ENCODE data around the gene MUC5B. TPM values are rescaled to one million over a fixed set of nuclear protein-coding genes. Genes with fewer than 3 reads are reported as not detected.

The MUC5B gene
- total RNA-seq, 1 experiment from 2014 or later = 1.6 TPM

DNA sequence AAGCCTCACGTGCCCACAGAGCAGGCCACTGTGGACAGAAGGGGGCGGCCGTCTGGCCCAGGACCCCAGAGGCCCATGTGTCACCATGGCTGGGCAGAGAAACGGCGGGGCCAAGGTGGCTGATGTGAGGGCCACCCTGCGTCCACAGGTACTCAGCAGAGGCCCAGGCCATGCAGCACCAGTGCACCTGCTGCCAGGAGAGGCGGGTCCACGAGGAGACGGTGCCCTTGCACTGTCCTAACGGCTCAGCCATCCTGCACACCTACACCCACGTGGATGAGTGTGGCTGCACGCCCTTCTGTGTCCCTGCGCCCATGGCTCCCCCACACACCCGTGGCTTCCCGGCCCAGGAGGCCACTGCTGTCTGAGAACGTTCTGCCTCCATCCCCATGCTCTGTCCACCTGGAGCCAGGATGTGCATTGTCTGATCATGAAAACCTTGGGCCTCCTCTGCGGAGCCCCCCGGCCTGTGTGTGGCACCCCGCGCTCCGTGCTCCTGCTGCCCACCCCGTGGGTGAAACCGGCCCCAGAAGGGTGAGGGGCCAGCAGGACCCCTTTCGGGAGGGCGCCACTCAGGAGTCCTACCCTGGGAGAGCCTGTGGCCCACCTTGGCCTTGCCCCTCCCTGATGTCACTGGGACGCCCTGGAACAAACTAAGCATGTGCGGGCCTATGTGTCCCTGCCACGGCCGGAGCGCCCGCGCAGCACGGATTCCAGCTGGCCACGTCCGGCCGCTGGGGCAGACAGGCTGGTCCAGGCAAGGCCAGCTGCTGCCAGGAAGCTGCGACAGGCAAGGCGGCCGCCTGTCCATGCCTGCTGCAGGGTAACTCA lies 38.6 kb downstream of the MUC5B start:
- Mint-ChIP-seq H3K36me3 (peaks cover 18% of the 10 kb centered on the region), H3K4me3 (no peak overlapping the region; the same call in 1 of the 2 replicates), H3K27ac (no peak overlapping the region), H3K4me1 (peaks cover 3% of the 10 kb centered on the region; the same call in 1 of the 2 replicates), H3K27me3 (ENCODE audit: low read depth) (peaks cover 6% of the 10 kb centered on the region), H3K9me3 (peaks cover 18% of the 10 kb centered on the region)
- ChIA-PET POLR2A (no interaction called here), CTCF (interaction anchor here (2.3 kb wide), 1 partner anchor 127 kb away, joined by 13 read pairs; the partner anchor contains the start of gene BRSK2)
- ATAC-seq = no peak
- DNase-seq (ENCODE audit: low spot score) = no peak
- no peak for TF ChIP-seq ZNF671 (CRISPR knock-in tag; IDR thresholded peaks at IDR 0.05)
- no peak for TF ChIP-seq OVOL2 (CRISPR knock-in tag; IDR thresholded peaks at IDR 0.05; ENCODE audit: borderline replicate concordance)
- TF ChIP-seq ESRRA (CRISPR knock-in tag; IDR thresholded peaks at IDR 0.05; ENCODE audit: borderline replicate concordance) = no peak
- no peak for TF ChIP-seq ZBTB21 (CRISPR knock-in tag; IDR thresholded peaks at IDR 0.05; ENCODE audit: borderline replicate concordance)
- TF ChIP-seq, protein P1, sequence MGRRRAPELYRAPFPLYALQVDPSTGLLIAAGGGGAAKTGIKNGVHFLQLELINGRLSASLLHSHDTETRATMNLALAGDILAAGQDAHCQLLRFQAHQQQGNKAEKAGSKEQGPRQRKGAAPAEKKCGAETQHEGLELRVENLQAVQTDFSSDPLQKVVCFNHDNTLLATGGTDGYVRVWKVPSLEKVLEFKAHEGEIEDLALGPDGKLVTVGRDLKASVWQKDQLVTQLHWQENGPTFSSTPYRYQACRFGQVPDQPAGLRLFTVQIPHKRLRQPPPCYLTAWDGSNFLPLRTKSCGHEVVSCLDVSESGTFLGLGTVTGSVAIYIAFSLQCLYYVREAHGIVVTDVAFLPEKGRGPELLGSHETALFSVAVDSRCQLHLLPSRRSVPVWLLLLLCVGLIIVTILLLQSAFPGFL (CRISPR knock-in tag; IDR thresholded peaks at IDR 0.05; ENCODE audit: borderline replicate concordance) = no peak
- TF ChIP-seq SOX15 (CRISPR knock-in tag; IDR thresholded peaks at IDR 0.05) = no peak

DNA sequence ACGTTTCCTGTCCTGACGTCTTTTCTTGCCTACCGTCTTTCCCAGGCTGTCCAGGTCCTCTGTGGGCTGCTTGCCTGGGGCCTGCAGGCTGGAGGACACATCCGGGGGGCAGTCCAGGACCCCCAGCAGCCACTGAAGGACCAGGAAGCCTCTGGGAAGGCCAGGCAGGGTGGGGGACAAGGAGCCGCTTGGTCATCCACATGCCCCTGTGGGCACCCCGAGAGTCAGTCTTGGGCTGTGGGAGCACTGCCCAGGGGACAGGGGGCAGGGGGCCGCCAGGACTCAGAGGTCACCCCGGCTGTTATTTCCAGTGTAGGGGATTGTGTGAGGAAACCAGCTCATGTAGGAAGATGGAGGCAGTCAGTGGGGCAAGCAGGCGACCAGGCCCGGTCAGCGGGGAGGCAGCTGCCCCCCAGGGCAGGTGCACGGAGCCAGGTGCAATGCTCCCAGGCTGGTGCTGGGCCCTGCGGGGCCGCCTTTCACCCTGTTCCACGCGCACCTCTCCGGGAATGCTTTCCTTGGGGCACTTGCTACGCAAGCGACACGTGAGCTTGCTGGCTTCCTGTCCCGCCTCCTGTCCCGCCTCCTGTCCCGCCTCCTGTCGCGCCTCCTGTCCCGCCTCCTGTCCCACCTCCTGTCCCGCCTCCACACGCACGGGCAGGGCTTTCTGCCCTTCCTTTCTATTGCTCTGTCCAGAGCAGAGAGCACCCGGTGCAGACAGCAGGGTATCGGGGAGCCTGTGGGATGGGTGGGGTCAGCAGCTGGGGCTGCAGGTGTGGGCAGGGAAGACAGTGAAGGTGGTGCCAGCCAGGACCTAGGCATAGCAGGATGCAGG lies 39.5 kb downstream of the MUC5B start:
- ChIA-PET POLR2A (interaction anchor here (1.4 kb wide), 1 partner anchor 89 kb away, joined by 6 read pairs; no protein-coding TSS in a partner anchor), CTCF (interaction anchor here (0.6 to 2.3 kb wide), 5 partner anchors 35 to 709 kb away, joined by 3 to 13 read pairs (median 3); partner anchors contain the start of gene BRSK2)
- Mint-ChIP-seq H3K4me3 (peak overlapping the region; percentile 59), H3K9me3 (peaks cover 27% of the 10 kb centered on the region), H3K27me3 (ENCODE audit: low read depth) (peaks cover 11% of the 10 kb centered on the region), H3K27ac (no peak overlapping the region), H3K4me1 (peaks cover 3% of the 10 kb centered on the region; the same call in 1 of the 2 replicates), H3K36me3 (peaks cover 25% of the 10 kb centered on the region)
- peak; percentile 91 for ATAC-seq
- peak; percentile 87 for DNase-seq (ENCODE audit: low spot score)
- TF ChIP-seq CBFB (CRISPR knock-in tag; IDR thresholded peaks at IDR 0.05; ENCODE audit: low read depth) (no peak), NR1H2 (CRISPR knock-in tag; IDR thresholded peaks at IDR 0.05) (no peak), ZNF219 (CRISPR knock-in tag; IDR thresholded peaks at IDR 0.05; ENCODE audit: borderline replicate concordance) (no peak), GABPB1 (CRISPR knock-in tag; IDR thresholded peaks at IDR 0.05) (peak; percentile 58; the same call in 1 of the 2 replicates), TEAD1 (CRISPR knock-in tag; IDR thresholded peaks at IDR 0.05) (peak; percentile 18; the same call in 1 of the 2 replicates), ZNF232 (CRISPR knock-in tag; IDR thresholded peaks at IDR 0.05) (no peak), SMAD4 (CRISPR knock-in tag; IDR thresholded peaks at IDR 0.05) (no peak), CREB1 (CRISPR knock-in tag; IDR thresholded peaks at IDR 0.05) (no peak), ZNF263 (CRISPR knock-in tag; IDR thresholded peaks at IDR 0.05; ENCODE audit: low read depth) (no peak)
- TF ChIP-seq, protein P1 (CRISPR knock-in tag; IDR thresholded peaks at IDR 0.05; ENCODE audit: borderline replicate concordance) = no peak
- TF ChIP-seq, protein P2, sequence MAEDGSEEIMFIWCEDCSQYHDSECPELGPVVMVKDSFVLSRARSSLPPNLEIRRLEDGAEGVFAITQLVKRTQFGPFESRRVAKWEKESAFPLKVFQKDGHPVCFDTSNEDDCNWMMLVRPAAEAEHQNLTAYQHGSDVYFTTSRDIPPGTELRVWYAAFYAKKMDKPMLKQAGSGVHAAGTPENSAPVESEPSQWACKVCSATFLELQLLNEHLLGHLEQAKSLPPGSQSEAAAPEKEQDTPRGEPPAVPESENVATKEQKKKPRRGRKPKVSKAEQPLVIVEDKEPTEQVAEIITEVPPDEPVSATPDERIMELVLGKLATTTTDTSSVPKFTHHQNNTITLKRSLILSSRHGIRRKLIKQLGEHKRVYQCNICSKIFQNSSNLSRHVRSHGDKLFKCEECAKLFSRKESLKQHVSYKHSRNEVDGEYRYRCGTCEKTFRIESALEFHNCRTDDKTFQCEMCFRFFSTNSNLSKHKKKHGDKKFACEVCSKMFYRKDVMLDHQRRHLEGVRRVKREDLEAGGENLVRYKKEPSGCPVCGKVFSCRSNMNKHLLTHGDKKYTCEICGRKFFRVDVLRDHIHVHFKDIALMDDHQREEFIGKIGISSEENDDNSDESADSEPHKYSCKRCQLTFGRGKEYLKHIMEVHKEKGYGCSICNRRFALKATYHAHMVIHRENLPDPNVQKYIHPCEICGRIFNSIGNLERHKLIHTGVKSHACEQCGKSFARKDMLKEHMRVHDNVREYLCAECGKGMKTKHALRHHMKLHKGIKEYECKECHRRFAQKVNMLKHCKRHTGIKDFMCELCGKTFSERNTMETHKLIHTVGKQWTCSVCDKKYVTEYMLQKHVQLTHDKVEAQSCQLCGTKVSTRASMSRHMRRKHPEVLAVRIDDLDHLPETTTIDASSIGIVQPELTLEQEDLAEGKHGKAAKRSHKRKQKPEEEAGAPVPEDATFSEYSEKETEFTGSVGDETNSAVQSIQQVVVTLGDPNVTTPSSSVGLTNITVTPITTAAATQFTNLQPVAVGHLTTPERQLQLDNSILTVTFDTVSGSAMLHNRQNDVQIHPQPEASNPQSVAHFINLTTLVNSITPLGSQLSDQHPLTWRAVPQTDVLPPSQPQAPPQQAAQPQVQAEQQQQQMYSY (CRISPR knock-in tag; IDR thresholded peaks at IDR 0.05) = no peak
- TF ChIP-seq, protein P3, sequence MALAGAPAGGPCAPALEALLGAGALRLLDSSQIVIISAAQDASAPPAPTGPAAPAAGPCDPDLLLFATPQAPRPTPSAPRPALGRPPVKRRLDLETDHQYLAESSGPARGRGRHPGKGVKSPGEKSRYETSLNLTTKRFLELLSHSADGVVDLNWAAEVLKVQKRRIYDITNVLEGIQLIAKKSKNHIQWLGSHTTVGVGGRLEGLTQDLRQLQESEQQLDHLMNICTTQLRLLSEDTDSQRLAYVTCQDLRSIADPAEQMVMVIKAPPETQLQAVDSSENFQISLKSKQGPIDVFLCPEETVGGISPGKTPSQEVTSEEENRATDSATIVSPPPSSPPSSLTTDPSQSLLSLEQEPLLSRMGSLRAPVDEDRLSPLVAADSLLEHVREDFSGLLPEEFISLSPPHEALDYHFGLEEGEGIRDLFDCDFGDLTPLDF (CRISPR knock-in tag; IDR thresholded peaks at IDR 0.05) = no peak
- TF ChIP-seq, protein P4, sequence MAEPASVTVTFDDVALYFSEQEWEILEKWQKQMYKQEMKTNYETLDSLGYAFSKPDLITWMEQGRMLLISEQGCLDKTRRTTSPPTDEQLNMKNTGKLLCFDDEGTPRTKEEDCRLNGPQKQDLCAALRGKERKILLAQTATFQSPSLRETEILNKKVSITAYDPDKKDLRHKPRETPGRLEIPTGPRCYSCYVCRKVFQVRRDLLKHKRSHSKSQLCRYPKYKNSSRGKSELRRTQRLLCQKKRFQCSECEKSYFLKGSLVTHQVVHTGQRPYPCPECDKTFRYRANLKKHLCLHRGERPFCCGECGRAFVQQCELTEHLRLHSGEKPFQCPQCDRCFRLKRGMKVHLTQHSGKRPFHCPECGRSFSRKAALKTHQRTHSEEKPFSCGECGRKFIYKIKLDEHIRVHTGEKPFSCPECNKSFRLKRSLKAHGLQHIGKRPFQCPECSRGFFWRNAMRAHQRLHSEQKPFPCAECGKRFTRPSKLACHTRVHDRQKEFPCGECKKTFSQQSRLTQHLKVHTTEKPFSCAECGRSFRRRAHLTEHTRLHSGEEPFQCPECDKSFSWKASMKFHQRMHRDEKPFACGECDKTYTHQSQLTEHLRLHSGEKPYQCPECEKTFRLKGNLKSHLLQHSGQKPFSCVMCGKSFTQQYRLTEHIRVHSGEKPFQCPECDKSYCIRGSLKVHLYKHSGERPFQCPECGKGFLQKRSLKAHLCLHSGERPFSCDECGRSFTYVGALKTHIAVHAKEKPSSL (CRISPR knock-in tag; conservative IDR thresholded peaks at IDR 0.05) = no peak
- TF ChIP-seq, protein P5, sequence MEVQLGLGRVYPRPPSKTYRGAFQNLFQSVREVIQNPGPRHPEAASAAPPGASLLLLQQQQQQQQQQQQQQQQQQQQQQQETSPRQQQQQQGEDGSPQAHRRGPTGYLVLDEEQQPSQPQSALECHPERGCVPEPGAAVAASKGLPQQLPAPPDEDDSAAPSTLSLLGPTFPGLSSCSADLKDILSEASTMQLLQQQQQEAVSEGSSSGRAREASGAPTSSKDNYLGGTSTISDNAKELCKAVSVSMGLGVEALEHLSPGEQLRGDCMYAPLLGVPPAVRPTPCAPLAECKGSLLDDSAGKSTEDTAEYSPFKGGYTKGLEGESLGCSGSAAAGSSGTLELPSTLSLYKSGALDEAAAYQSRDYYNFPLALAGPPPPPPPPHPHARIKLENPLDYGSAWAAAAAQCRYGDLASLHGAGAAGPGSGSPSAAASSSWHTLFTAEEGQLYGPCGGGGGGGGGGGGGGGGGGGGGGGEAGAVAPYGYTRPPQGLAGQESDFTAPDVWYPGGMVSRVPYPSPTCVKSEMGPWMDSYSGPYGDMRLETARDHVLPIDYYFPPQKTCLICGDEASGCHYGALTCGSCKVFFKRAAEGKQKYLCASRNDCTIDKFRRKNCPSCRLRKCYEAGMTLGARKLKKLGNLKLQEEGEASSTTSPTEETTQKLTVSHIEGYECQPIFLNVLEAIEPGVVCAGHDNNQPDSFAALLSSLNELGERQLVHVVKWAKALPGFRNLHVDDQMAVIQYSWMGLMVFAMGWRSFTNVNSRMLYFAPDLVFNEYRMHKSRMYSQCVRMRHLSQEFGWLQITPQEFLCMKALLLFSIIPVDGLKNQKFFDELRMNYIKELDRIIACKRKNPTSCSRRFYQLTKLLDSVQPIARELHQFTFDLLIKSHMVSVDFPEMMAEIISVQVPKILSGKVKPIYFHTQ (CRISPR knock-in tag; IDR thresholded peaks at IDR 0.05) = no peak

All from WTC11 (cell line).